SW 1271 (cell line): ENCODE results near the gene CNTN5.

Experiments used
- DNase-seq, 2 experiments: peaks; one replicate each; lab custom pipeline; 2025; lab: John Stamatoyannopoulos, UW

Gene CNTN5

DNA sequence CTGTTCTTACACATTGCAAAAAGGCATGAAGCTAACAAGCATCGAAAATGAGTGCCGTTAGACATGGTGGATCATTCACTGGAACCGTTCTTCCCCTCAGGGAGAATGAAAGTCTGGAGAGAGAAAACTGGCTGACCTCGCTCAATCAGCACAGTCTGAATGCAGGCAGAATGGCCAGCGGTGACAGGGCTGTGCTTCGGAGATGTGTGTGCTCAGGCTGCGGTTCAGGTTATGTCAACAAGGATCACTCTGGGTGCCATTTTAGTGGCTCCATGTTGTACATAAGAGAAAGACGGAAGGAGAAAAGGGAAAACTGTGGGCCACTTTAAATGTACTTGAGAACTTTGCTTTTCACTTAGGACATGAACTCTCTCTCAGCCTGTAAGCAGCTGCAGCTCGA, 916.6 kb downstream of the CNTN5 start:
- no peak for DNase-seq

DNA sequence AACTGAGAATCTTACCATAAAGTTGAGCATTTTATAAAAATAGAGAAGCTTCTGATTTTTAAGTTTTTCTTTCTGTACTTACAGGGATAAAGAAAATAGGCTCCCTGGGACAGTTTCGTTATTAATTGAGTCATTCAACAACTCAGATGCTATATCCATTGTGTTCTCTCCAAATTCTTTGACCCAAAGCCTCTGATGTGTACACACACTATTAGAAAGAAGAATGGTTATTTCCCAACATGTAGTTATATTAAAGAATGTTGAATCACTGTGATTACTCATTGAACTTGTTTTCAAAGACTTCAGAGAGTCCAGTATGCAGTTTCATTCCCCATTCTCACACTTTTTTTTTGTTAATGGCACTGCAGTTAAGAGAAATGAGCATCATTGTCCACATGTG, 932.1 kb downstream of the CNTN5 start:
- no peak for DNase-seq

DNA sequence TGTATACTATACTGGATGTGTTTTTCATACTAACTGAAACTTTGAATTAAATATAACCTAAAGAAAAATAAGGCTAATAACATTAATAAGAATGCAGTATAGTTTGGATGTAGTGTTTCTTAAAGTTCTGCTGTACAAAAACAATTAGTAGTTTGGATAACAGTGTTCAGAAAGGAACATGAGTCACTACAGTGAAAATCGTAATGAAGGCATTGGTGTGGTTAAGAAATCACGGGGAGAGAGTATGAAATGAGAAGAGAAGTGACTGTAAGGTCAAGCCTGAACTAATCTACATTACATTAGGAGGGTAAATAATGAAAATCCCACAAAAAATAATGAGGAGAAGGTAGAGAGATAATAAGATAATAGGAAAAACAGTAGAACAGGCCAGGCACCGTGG, 939.8 kb downstream of the CNTN5 start:
- no peak for DNase-seq

DNA sequence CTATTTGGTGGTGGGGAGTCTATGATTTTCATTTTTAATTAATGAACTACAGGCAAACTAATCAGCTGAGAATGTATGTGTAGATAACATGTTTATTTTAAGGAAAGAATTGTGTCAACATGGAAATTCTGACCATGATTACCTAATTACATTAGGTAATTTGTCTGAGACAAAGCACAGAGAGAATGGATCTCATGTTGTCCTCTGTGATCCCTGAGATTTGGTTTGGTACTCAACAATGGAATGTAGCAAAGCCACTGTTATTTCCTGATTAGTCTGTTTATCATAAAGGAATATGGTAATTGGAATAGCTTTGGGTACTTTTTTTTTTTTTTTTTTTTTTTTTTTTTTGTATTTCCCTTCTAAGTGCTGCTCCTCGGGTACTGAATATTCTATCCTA, 947.6 kb downstream of the CNTN5 start:
- DNase-seq = no peak

DNA sequence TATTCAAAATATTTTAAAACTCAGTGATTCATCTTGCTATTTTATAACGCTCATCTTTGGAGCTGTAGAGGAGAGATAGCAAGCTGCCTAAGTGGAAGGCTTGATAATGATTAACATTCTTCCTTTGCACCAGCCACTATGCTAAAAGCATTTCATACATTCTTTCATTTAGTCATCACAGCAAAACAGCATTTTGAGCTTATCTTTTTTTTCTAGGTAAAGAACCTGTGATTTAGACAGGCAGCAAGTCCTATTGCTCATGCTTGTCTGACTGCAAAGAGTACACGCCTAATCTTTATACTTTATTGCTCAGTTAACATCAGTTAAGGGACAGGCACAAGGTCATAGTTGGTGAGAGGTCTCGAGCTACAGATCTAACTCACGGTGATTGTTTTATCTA, 953.2 kb downstream of the CNTN5 start:
- DNase-seq = no peak

DNA sequence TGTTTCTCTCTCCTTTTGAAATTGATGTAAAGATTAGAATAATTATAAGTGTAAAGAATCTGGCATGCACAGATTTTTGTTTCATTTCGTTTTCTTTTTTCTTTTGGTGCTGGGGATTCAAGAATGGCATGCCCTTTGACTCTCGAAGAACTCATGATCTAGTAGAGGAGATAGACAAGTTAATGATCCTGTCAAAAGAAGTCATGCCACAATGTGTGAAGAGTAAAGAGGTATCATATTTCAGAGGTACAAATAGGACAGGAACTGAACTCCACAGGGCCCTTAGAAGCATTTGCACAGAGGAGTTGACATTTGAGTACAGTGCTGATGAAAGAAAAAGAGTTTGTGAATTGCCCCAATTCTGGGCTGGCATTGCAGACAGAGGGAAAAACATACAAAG, 958.3 kb downstream of the CNTN5 start:
- DNase-seq = no peak

DNA sequence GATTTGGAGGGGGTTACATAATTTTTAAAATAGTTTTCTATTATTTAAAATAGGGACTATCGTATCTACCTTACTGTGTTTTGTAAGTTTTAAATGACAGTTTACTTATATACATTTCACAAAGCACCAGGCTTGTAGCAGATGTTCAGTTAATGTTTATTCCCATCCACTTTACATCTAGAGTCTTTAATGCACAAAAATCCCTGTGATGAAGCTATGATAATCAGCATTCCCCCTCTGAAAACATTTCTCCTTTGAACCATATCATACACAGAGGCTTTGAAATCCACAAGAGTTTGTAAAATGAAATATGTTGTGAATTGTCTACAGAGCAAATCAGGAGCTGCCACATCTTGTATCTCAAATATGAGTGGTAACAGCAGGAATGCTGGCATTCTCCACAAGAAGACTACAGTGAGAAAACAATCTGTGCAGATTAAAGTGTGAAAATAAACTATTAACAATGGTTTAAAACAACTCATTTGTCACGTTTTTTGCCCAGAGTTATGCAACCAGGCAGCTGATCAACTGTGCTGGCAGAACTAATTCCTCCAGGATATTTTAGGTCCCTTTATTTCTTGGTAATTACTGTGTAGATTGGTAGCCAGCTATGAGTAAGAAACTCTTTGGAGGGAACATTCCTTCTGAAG, 967.2 kb downstream of the CNTN5 start:
- no peak for DNase-seq

DNA sequence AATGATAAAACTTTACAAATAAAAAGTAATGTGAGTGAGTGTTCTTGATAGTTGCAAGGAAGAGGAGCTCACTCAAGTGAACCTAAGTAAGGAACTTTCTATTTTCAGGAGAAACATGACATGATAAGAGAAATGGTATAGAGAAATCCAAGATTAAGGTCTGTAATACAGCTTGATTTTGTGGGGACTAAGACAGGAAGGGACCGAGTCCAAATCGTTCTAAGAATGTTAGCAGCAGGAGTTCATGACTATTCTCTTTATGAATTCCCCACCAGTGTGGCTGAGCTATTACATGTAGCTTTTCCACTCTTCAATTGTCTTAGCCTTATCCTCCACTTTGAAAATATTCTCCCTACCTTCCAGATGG, 967.7 kb downstream of the CNTN5 start:
- no peak for DNase-seq

DNA sequence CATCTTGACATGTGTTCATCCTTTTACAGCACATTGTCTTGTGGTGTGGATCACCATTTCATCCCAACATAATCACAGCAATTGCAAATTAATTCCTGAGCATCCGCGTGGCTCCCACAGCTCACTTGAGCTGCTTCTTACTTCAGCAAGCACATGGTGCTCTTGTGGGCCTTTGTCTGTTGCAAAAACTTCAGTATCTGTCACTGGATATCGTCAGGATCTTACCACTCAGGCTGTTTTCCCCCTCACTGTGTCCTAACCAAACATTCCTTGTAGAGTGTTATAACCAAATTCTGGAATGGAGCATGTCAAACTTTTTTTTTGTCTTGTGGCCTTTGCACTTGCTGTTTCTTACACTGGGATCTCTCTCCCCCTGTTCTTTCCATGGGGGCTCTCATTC, 983.2 kb downstream of the CNTN5 start:
- no peak for DNase-seq

DNA sequence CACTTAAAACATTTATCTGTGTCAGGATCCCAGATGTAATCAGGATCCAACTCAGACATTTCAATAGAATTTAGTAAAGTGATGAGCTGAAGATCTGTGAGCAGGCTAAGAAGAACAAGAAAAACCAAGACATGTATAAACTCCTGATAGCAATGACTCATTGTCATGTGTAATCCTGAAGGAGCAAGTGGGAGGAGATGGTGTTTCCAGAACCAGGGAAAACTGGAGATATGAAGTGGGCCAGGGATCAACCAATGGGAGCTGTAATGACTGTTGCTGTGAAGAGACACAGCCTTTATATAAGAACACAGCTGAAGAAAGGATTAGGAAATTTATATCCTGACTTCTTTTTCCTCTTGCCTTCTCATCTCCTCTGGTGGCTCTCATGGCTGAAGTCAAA, 983.8 kb downstream of the CNTN5 start:
- no peak for DNase-seq

DNA sequence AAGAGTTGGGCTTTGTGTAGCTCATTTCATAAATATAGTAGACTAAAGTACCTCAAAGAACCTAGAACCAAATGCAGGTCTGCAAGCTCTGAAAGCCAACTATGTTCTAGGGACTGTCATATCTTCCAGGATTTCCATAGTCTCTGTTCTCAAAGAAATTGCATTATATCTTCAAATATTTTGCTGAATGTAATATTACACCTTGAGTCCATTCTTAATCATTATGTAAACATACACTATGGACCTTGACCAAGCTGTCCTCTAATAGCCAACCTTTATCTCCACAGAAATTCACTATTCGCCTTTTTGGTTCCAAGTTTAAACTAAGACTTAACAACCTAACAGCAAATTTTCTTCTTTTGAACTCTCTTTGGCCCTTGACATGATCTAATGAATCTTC, 987.7 kb downstream of the CNTN5 start:
- DNase-seq = no peak

DNA sequence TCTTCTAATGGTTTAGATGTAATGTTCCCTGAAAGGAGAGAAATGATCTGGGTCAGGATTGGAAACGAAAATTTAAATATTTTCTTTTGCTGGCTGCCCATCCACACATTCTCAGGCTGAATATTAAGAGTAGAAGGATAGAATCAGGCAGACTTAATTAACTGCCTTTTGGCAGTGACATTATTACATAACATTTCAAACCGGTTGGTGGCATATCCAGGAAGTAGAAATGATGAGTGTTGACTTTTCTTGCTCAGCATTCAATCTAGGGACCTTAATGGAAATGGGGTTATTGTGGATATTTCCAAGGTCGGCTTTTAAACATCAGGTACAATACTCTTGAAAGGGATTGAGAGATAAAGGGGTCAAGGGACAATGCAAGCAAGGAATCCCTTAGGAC, 989.0 kb downstream of the CNTN5 start:
- no peak for DNase-seq

DNA sequence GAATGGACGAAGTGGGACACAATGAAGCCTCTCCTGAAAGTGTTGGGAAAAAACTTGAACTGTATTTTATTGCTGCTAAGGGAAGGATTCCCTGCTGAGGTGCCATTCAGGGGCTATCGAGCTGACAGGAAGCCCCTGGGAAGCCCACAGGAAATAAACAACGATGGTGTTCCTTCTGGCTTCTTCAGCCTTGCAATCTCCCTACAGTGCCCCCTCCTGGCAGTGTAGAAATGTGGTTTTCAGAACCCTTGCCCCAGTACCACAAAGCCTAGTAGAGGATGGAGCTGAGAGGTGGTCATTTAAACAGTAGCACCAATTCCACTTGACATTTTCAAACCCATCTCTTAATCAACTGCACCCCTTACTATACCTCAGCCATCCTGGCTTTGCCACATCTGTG, 989.6 kb downstream of the CNTN5 start:
- DNase-seq = no peak

DNA sequence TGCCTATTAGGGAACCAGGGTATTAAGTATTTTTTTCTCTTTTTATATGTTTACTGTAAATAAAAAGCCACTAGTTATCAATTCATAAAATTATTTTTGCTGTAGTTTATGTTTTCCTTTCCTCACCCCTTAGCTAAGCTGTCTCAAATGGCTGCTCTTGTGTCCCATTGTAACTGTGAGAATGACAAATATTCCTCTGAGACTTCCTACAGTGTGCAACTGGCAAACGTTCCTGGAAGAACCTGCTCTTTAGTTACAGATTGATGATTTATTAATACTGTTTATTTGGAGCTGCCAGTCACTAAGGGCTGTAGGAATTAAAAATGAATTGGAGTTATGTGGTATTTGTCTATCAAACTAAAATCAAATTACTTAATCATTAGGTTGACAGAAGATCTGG, 990.9 kb downstream of the CNTN5 start:
- DNase-seq = no peak

DNA sequence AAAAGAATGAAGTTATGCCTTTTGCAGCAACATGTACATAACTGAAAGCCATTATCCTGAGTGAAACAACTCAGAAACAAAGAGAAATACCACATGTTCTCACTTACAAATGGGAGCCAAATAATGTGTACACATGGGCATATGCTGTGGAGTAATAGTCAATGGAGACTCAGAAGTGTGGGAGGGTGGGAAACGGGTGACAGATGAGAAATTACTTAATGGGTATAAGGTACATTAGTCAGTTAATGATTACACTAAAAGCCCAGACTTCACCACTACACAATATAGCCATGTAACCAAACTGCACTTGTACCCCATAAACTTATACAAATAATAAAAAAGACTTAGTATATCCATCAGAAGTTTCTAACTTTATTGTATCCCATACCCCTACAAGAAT, 992.3 kb downstream of the CNTN5 start:
- no peak for DNase-seq

DNA sequence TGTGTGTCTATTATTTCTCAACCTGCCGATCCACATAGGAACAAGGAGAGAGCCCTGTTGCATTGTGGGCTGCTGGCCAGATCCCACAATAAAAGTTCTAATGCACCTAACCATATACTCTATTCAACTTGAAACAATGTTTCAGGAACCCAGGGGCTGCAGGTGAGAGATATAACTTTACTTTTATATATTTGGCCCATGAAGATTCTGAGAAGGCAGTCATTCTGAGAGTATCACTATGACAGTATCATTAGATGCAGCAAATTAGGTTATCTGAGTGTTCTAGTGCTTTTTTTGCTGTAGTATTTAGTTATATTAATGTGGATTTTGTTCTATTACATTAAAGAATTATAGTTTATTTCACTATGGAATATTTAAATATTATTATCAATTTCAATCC, 1011.2 kb downstream of the CNTN5 start:
- DNase-seq = no peak

DNA sequence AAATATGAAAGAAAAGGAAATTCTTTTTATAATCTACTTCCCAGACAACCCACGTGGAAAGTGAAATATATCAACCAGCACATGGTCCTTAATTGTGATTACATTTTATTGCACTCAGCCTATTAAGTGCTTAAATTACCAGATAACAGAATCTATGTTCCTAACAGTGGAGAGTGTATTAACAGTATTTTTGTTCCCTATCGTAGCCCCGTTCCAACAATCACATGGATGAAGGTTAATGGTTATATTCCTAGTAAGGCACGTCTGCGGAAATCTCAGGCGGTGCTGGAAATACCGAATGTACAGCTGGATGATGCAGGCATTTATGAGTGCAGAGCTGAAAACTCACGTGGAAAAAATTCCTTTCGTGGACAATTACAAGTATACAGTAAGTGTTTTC, 1040.3 kb downstream of the CNTN5 start:
- no peak for DNase-seq

DNA sequence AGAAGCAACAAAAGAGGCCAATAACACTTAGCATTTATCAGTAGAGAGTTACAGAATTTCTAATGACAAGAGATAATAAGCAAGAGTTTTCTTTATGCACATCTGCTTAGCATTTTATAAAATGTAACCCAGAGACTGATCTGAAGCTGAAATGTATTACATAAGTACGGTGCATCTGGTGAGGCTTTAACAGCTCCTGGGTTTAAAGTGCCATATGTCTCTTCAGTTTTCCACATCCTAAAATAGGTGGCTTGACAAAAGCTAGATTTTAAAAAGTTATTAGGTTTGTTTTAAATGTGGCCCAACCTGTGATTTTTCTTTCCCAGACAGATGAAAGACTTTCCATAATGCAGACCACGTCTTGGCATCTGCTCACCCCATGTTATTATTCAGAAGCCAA, 1045.7 kb downstream of the CNTN5 start:
- DNase-seq = no peak

DNA sequence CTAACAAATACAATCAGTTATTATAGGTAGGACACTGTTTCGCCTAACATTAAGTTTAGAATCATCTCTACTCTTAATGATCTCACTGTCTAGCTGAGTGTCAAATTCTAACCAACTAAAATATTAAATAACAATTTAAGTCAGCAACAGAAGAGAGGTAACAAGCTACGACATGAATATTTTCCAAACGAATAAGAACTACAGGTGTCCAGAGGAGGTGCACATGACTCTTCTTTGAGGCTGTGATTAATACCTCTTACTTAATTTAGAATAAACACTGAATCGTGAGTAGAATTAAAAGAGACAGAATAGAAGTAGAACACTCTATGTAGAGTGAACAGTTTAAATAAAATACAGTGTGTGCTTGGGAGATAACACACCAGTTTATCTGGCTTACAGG, 1047.4 kb downstream of the CNTN5 start:
- DNase-seq = no peak

DNA sequence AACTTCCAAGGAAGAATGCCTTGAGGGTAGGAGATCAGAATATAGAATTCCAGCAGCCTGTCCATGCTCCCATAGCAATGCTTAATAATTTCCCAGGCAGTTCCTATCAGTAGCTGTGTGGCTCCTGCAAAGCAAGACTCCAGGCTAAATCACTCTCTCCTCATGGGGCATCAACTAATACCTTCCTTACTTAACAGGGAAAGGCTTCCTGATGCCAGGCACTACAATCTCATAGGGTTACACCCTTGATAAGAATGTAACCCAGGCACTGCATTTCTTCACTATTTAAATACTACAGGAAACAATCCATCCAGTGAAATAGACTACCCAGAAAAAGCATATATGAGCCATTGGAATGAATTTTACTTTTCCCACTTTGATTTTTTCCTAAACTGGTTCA, 1051.4 kb downstream of the CNTN5 start:
- no peak for DNase-seq

DNA sequence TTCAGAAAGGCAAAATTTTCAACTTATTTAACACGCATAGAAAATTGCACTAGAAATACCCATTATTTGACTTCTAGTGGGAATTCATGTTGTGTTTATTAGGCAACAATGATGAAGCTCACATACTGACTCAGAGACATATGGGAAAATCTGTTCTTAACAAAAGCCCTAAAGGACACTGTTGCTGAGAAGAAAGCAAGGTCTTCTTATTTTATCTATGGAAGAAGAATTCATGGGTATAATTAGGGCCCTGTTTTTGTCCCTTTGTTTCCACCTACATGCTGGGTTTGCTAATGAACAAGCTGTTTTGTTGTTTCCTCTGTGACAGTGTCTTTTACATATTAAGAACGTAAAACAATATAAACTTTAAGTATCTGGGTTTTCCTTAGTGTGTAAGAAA, 1059.6 kb downstream of the CNTN5 start:
- no peak for DNase-seq

DNA sequence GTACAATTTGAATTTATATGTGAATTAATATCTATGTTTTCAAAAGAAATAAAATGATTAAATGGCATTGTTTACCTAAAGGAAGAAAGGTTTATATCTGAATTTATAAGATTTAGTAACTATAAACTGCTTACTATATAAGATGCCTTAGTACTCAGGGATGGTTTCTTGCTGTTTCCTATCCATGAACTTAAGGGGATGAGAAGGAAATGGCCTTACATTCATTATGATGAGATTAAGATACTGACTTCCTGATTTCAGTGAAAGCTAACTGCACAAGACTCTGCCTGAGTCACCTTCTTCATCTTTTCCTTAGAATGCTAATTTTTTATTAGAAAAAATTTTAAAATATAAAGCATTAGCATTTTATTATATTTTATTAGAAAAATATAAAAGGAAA, 1060.1 kb downstream of the CNTN5 start:
- no peak for DNase-seq

DNA sequence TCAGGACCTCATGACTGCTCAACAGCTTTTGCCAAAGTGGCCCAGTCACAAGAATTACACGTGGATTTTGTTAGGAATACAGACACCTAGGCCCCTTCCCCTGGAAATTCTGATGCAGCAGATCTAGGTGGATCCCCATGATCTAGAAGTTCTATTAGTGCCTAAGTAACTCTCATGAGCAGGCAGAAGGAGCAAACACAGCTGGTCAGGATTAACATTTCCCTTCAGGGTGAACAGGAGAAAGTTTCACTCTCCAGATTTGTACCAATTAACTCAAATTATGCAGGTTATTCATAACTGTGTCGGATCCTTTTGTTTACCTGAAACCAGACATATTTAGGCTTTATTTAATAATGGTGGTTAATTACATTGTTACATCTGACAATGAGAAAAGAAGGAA, 1072.9 kb downstream of the CNTN5 start:
- DNase-seq = no peak

DNA sequence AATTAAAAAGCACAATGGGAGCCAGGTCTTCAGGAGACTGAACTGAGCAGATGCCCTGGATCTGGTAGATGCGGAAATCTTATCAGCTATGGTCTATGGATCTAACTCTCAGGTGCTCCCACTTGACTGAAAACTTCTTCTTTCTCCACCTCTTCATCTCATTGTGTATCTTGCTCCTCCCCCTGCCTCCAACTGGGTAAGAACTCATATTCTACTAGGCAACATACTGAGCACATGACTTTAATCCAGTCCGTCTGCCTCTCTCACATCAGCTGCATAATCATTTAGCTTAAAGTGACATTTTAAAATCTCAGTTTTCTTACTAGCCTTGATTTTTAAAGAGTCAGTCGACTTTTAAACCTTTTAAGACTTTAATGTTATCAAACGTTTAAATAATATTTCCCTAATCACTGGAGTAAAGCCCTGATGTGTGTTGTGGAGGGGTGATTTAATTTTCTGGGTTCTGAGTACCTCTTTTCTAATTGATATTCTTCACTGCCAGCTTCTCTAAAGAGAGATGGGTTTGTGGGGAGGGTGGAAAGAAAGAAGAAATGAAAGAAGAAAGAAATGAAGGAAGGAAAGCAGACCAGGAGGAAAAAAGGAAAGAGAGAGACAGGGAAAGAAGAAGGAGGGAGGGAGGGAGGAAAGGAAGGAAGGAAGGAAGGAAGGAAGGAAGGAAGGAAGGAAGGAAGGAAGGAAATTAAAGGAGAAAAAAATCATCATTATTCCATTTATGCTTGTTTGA, 1073.5 kb downstream of the CNTN5 start:
- no peak for DNase-seq
